ENCODE measurements around the gene TMEM158.

The TMEM158 gene

DNA sequence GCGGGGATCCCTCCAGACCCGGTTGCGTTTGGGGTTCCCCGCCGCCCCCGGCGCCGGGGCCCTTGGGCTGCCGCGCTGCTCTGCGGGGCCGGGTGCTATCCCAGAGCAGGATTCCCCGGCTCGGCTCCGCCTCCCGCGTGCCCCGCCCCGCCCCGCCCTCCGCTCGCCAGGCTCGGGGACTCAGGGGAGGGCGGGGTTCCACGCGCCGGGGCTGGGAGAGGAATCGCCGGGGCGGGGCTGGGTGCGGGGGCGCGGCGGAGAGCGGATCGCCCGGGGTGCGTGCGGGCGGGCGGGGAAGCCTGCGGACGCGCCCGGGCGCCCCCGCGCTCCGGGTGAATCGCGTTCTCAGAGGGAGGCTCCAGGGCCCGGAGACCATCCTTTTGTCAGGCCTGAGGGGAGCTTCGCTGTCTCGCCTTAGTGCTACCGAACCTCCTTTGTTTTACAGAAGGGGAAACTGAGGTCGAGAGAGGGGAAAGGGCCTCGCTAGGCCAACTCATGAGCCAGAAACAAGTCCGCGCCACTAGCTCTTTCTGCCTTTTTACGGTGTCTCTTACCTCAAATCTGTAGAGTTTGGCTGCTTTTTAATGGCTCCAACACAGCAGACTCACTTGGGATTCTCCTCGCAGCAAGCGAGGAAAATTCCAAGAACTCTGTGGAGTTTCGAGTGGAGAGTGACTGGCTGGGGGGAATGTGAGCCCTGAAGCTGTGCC, at the start of gene TMEM158:
TMEM158 (minus strand) TSS at position 82 of the 710 bp plus-strand sequence. CDS start 260 bp downstream, outside the sequence.
- peak in 54 of 58 donors; percentile 8 to 80 (median 53) for DNase-seq

DNA sequence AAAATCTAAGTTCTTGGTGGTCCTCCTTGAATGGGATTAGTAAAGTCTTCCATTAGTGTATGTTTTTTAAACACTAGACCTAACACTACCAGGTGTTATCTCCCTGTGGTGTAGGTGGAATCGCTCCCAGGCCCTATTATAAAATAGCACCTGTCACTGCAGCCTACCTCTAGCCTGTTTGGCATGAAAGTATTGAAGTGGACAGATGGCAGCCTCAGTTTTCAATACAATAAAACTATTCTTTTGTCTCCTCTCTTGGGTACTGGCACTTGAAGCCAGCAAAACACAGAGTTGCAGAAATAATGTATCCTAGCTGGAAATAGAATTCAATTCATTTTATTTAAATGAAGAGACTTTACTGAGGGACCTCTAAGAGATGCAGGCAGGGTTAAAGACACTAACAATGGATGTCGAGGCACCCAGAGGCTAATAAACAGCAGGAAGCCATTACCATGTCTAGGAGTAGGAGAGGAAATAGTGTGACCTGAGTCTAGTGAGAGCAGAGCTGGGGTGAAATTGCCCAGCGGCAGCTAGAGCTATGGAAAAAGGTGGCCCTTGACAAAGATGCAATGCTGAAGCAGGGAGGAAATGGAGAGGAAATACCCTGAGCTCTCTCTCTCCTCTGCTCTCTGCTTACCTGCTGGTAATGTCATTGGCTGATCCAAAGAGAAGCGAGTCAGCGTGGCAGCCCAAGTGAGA, 49.1 kb upstream of the TMEM158 start:
- DNase-seq = no peak

DNA sequence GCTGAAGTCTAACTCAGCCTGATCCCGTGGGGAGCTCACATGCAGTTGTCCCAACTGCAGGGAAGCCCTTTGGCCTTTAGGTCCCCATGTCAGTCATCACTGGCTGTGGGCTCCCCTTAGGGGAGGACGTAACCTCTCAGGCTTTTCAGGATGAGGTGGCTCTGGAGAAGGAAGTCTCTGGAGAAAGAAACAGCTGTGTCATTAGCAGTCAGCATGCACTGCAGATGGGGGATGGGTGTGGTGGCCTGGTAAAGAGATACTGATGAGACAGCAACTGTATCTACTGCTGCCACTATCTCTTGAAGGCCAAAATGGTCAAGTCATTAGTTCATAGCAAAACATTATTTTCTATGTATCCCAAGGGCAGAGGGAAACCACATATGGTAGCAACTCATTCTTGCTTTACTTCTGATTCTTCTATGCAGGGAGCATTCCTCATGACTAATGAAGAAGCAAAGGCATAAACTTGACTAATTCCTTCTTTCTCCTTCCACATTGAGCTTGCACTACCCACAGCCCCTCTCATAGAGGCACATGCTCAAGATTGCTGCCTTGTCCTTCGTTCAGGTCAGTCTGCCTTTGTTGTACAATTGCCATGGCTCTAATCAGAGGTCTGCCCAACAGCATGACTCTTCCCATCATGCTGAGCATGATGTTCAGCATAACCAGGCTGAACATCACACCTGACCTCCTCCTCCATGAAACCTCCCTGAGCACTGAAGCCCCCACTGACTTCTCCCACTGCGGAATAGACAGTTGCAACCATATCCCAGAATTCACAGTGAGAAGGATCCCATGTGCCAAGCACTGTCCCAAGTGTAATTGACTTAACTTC, 47.8 kb upstream of the TMEM158 start:
- no peak for DNase-seq

DNA sequence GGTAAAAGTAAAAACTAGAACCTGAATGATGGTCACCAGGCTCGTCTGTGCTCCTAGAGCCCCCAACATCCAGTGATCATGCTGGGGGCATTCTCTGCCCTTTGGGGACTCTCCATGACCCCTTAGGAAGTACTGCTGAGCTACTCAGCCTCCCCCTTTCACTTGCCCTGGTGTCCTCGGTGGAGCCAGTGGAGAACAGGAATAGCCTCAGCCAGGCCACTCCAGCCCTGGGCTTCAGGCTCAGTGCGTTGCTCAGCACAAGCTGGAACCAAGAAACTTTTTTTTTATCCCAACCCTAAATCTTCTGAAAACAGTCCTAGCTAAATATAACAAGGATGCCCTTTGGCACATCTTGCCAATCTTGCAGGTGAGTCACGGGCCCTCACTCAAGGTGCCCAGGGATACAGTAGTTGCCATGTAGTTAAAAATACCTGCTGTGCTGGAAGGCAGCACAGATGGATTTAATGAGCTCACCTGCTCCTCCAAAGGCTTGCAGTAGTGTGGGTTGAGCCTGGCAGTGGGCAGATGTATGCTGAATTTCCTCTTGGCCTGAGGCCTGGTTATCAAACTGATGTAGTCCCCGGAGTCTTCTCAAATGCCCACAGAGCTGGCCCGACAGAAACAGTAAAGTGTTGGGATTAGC, 46.9 kb upstream of the TMEM158 start:
- DNase-seq = no peak

DNA sequence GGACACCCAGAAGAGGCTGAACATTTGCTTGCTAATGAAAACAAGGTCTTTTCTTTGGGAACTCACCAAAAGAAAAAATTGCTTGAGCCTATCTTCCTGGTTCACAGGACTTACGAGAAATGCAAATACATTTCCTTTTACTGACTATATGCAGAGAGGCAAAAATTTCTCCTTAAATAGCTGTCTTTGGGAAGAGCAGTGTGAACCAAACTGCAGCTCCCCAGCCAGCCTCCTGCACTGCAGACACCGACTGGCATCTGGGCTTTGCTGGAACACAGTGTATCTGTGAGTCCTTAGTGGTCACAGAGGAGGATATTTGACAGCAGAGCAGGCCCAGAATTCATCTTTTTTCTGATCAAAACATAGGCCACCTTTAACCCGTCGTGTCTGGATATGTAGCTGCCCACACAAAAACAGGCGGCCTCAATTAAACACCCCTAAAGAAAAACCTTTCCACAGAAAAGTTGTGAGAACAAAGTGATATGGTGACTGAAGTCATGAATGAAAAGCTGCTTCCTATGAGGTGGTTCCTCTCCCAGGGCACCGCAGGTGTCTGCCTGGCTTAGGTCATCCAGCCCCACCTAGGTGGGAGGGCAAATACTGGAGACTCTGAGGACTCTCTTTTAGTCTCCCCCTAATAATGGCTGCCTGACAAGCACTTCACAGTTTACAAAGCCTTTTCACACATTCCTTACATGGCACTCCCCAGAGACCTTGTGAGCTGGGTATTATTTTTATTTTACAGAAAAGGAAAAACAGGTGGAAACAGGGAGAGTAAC, 46.1 kb upstream of the TMEM158 start:
- DNase-seq = no peak

DNA sequence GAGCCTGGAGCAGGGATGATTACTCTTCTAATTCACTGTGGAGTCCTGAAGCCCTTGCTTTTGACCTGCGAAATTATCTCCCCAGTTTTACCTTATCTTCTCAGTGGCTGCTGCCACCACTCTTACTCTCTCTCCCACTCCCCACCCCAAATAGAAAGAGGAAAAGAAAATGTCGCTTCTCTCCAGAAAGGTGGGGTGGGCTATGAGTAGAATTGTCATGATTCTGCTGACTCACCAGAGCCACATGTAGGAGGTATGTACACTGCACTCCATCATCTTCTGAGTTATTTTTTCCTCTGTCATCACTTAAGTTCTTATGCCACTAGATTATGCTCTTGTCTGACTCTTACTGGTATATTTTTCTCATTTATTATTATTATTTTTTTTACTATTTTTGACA, 43.9 kb upstream of the TMEM158 start:
- no peak for DNase-seq

DNA sequence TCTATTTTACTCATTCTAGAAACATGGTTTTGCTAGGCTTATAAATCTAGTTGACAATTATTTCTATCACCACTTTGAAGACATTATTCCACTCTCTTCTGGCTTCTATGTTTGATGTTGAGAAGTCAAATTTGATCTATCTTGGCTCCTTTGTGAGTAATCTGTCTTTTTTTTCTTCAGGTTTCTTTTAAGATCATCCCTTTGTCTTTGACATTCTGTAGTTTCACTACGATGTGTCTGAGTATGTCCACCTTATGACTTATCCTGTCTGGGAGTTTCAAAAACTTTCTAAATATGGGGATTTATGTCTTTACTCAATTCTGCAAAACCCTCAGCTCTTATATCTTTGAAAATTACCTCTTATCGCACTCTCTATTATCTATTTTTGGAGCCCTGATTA, 41.0 kb upstream of the TMEM158 start:
- DNase-seq = no peak

DNA sequence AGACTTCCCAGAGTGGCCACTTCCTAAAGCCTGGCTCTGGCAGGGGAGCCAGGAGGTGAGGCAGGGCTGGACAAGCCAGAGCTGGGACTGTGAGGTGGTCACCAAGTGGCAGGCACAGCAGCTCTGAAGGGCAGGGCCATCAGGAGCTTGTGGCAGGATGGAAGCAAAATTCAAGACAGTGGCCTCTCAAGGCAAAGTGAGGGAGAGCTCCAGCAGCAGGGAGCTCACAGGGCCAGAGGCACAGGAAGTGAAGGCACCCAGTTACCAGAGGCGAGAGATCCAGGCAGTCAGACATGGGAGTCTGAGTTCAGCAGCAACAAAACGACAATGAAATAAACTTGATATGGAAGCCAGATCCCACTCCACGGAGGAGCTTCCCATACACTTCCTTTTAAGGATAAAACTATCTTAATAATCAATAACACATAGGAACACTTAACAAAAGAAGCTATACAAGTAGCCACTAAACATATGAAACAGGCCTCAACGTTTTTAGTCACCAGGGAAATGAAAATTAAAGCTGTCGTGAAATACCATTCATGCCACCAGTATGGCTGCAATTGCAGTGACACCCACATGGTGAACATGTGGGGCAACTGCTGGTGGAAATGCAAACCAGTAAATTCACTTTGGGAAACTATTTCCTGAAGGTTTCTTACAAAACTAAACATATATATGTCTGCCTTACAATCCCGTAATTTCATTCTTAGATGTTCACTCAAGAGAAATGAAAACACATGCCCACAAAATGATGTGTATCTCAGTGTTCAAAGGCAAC, 35.4 kb upstream of the TMEM158 start:
- no peak for DNase-seq

DNA sequence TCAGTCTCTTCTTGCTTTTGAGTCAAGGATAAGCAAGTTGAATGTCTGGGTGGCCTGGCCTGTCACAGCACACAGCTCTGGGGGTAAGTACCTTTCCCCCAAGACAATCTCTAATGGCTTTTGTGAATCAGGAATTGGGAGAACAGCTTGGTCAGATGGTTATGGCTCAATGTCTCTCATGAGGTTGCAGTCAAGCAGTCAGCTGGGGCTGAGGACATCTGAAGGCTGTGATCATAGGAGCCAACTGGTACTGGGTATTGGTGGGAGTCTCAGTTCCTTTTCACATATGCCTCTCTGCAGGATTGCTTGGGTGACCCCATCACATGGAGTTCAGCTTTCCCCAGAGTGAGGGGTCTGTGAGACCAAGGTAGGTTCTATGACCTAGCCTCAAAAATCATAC, 33.0 kb upstream of the TMEM158 start:
- DNase-seq = no peak

DNA sequence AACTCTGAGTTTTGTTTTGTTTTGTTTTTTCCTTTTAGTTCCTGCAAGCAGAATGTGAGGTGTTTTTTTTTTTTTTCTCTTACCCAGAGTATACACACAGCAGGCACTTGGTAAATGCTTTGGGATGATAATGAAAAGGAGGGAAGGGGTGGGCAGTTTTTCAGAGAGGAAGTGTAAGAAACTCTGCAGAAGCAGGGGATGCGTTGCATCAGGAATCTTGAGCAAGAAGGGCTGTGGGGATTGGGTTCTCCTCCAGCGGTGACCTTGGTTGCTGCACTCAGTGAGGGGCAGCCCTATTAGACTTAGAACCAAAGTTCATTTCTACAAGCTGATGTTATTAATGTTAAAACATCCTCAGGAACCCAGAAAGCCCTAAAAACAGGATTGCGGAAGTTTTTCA, 32.2 kb upstream of the TMEM158 start:
- DNase-seq = no peak

DNA sequence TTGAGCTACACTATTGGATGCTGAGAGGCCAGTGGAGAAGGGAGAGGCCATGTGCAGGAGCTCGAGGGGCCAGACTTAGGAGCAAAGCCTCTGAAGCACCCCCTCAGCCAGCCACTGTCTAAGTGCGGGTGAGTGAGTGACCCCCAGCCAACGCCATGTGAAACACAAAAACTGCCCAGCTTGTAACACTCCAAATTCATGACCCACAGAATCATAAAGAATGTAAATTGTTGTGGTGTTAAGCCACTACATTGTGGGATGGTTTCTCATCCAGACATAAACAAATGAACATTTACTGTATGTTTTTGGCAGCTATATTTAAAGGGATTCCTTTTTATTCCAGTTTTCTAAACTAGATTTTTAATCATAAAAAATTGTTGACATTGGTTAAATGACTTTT, 27.2 kb upstream of the TMEM158 start:
- DNase-seq = no peak

DNA sequence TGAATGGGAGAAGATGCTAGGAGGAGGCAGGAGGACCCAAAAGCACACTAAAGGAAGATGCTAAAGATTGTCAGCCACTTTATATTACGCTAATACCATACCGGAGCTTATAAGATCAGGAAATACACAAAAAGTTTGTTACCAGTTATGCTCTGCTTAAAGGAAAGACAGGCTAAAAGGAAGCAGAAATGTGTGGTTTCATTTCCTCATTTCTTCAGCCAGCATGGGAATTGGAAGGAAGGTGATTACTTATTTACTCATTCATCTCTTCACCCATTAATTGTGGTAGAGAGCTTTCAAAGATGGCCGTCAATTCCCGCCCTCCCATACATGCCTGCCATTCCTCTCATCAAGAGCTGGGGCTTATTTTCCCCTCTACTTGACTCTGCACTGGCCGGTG, 26.7 kb upstream of the TMEM158 start:
- no peak for DNase-seq

DNA sequence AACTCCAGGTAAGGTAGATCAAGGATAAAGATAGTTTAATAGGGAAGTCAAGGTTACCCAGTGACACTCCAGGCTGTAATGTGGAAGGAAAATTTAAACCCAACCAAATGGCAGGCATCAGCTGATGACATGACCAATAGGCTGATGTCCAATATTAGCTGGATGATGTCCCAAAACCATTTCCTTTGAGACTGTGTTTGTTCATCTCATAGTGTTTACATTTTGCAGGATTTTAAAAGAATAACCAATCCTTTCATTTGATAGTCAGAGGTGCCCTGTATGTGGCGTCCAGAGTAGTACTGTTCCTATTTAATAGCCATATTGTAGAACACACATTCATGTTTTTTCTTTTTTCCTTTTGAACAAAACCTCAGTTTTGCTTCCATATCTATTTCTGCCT, 23.3 kb upstream of the TMEM158 start:
- DNase-seq = no peak

DNA sequence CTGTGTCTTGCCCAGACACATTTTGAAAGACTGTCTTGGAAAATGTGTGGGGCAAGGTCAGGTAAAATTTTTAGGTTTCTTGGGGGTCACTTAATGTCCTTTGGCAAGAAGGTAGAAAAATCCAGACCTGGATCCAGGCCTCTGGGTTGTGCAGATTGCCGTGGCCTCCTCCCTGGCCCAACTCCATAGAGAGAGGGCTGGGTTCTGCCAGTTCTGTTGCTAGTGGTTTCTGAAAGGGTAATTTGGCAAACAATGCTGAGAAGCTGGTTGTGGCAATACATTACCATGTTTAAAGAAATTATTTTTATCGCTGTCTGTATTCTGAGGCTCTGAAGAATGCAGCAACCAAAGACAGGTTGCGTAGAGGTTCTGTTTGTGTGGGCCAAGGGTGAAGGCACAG, 20.2 kb upstream of the TMEM158 start:
- DNase-seq = peak in 10 of 58 donors; percentile 1 to 42 (median 20)

DNA sequence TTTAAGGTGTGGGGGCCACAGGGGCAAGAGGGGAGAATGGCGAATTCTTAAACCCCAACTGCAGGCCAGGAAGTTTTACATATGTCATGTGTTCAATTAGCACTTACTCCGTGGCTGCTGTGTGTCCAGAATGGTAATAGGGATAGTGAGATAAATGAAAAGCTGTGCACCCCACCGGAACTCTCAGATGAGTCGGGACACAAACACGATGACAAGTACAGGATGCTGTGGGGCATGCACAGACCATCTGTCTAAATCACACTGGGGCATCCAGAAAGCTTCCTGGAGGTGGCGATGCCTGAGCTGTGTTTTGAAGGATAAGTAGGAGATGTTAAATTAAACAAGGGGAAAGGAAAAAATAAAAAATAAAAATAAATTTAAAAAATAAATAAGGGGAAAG, 18.3 kb upstream of the TMEM158 start:
- no peak for DNase-seq

DNA sequence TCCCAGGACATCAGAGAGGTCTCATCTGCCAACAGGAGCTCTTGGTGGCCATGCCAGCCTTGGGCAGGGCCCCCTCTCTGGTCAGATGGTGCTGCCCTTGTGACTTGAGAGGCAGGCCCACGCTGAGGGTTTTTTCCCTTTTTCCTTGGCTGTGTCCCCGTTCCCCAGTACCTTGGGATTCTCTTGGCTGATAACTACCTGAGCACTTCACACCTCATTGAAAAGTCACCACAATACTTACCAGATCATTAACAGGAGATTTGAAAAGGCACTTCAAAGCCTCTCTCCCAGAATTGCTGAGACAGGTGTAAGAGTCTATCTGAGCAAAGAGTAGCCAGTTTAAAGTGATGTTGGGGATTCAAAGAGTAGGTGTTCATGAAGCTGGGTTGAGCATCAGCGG, 15.1 kb upstream of the TMEM158 start:
- no peak for DNase-seq

DNA sequence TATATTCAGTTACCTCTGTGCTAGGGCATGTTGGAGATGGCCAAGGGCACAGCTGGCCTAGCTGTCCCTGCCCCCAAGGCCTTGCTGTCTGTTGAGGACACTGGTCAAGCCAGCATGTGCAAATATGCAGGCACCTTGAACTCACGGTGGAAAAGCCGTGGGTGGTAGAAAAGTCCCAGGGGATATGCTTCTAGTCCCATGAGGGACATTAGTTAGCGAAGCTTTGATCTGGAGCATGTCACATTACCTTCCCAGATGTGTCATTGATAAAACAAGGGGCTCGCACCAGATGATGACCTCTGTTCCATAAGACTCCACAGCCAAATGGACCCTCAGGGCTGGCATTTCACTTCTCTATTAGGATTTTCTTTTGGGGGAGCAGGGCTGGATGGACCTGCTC, 14.2 kb upstream of the TMEM158 start:
- no peak for DNase-seq

DNA sequence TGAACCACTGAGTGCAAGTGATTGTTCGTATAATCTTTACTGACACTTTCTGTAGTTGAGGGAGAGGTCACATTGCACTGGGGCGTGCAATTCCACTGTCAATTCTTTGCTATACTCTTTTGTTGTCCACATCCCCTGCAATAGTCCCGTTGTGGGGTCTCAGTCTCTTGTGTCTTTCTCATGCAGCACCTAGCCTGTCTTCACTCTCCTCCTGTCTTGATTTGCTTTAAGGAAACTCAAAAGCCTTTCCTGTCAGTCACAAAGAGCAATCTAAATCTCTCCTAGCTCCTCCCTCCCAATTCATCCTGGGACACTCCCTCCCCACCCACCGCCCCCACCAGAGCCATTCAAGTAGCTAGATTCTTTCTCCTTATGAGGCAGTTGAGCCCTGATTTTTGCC, 13.2 kb upstream of the TMEM158 start:
- DNase-seq = no peak

DNA sequence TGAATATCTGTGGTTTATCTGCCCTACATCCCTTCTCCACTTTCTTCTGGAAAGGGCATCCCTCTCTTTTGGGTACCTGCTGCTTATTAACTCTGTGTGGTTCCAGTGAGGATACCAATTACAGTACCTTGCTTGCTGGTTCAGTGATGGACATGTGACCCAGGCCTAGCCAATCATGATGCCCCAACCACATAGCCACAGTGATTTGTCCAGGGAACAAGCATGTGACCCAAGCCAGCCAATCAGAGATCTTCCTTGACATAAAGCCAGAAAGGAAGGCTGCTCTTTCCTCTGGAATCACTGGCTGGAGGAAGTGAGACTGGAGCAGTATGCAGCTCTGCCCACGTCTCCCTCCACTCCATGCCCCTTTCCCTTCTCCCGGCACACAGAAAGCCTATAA, 10.9 kb upstream of the TMEM158 start:
- no peak for DNase-seq

DNA sequence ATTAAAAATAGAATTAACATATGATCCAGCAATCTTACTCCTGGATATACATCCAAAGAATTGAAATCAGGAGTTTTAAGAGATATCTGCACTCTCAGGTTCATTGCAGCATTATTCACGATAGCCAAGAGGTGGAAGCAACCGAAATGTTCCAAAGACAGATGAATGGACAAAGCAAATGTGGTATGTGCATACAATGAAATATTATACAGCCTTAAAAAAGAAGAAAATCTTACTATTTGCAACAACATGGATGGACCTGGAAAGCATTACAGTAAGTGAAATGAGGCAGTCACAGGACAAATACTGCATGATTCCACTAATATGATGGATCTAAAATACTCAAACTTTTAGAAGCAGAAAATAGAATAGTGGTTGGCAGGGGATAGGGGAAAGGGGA, 9.3 kb upstream of the TMEM158 start:
- DNase-seq = no peak
